Stimulated activated CD4-positive, alpha-beta T cell treated with anti-CD3 and anti-CD28 coated beads, Interleukin-1b, Interleukin-23, amount 100 ng/mL, for 24 hours (primary cell): Measurements from ENCODE around the gene NGEF.

Source experiments
- DNase-seq, 4 experiments: peaks; one replicate each; pipeline ENCODE4 v3.0.0-alpha.2; 2020; ENCODE audit warnings: low read depth in 4 of 4, low spot score in 1 of 4

Gene NGEF

DNA sequence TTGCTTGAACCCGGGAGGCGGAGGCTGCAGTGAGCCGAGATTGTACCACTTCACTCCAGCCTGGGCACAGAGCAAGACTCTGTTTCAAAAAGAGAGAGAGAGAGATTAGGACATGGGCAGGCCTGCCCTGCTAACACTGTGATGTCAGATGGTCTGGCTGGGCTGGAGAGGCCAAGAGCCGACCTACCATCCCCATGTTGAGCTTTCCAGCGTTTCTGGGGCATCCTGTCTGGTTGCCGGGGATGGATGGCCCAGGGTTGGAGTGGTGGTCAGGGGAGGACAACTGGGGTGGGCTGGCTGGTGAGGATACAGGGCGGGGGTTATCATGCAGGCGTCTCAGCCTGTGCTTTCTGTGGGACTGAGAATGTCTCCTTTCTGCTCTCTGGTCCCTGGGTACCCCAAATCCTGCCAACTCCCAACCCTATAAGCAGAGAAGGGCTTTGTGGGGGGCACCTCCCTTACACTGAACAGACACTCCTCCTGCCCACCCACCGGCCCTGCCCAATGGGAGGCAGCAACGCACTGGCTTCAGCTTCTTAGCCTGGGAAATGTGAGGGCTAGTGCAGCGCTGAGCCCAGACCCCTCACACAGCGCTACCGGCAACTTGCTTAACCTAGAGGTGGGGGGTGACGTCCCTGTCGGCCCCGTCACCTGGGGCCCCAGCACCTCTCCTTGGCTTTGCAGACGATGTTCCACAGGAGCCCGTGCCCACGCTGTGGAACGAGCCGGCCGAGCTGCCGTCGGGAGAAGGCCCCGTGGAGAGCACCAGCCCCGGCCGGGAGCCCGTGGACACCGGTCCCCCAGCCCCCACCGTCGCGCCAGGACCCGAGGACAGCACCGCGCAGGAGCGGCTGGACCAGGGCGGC lies 137.6 kb downstream of the NGEF start:
- DNase-seq = no peak

DNA sequence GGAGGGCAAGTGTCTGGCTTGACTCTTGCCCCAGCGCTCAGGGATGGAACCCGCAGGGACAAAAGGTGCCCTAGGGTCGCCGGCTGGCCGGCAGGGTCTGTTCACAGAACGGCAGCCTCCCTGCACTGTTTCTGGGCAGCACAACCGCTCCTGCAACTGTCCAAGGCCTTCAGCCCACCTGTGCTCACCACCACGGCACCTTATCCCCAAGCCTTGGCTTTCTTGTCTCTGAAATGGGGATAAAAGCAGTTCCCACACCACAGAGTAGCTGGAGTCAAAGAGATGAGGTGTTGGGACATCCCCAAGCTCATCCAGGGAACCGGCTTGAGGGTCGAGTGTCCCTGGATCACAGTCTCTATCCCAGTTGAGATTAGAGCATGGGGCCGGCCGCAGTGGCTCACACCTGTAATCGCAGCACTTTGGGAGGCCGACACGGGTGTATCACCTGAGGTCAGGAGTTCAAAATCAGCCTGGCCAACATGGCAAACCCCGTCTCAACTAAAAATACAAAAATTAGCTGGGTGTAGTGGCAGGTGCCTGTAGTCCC lies 138.3 kb downstream of the NGEF start:
- DNase-seq = no peak

DNA sequence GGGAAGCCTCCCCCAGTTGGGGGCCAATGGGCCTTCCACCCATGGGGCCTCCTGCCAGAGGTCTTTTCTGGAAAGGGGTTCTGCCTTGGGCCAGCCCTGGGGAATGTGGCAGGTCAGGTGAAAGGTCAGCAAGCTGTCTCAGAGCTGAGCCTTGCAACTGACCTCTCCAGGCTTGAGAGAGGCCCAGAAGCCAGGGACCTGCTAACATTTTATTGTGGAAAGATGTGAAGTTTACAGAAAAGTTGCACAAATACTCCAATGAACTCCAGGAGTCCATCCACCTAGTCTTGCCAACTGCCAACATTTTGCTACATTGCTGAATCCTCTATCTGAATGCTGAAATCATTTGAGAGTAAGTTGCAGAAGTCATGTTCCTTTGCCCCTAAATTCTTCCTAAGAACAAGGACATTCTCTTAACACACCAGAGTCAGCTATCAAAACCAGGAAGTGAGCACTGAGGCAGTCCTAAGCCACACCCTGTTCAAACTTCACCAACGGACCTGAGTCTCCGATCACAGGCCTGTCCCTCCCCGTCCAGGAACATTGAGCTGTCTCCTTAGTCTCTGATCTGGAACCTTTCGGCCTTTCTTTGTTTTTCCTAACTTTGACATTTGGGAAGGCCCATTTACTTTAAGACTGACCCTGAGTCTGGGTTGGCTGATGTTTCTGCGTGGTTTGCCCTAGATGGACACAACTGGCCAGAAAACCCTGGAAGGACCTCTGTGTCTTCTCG lies 139.0 kb downstream of the NGEF start:
- DNase-seq = no peak

DNA sequence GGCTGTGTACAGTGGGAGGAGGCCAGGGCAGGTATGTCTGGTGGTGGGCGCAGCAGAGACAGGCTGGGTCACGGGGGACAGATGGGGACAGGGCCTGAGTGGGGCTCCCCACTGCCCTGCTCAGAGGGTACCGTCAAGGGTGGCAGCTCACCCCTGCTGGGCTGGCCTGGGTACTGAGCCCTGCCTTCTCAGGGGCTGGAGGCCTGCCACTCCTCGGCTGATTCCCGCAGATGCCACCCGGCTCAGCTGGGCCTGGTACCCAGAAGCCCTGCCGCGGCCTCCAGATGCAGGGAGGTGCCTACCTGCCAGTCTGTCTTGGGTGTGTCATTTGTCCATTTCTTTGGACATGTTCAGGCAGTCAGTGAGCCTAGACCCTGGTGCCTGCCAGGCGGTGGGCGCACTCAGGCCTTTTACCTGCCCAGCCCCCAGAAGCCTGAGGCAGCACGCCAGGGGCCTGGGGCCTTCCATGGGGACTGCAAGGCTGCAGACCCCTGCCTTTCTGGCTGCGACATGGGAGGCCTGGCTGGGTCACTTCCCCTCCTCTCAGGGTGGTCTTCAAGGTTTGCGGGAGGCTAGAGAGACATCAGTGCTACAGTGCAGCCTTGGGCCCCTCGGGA lies 139.7 kb downstream of the NGEF start:
- DNase-seq = no peak

DNA sequence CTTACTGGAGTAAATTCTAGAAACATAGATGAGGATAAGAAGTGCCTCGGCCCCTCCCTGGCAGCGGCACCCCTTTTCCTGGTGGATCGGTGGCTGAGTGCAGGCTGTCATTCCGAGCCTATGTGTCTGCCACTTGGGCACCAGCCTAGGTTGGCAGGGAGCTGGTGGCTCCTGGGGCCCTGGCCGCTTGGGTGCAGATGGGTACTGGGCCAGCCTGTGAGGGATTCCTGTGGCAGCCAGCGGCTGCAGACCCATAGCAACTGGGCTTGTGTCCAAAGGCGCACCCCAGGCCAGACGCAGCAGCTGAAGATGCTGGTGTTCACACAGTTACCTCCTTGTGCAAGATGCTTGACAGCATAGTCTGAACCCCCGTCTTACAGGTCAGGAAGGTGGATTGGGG lies 140.2 kb downstream of the NGEF start:
- no peak for DNase-seq

DNA sequence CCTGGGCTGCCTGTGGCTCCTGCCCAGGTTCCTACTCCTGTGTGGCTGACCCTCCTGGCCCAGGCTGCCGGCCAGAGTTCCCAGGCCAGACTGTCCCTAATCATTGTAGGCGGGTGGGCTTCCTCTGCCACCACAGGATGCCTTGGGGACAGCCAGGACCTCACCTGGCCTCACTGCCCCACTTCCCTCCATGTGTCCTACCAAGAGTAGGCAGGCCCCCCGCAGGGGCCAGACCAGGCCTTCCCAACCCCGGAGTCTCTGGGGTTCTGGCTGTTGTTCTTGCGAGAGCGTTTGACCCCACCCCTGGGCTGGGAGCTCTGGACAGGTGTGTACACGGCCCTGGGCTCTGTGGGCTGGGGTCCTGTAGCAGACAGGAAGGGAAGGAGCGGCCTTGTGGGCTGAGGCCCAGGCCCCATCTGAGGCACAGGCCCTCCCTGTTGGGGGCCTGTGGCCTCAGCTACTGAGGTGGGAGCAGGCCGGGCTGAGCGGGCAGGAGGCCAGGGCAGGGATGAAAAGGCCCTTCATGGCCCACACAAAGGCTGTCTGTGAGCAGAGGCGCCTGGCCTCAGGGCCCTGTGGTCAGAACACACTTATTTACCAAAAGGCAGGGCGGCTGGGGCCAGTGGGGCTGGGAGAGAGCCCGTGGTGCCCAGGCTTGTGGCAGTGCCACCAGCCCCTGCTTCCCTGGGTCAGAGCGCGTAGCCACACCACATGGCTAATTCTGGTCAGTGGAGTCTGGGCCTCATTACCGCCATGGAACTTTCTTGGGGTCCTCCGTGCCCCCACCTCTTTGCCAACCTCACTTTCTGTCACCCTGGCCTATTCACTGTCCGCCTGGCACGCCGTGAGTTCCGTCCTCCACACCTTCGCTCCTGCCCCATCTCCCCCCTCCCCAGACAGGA lies 141.0 kb downstream of the NGEF start:
- no peak for DNase-seq

DNA sequence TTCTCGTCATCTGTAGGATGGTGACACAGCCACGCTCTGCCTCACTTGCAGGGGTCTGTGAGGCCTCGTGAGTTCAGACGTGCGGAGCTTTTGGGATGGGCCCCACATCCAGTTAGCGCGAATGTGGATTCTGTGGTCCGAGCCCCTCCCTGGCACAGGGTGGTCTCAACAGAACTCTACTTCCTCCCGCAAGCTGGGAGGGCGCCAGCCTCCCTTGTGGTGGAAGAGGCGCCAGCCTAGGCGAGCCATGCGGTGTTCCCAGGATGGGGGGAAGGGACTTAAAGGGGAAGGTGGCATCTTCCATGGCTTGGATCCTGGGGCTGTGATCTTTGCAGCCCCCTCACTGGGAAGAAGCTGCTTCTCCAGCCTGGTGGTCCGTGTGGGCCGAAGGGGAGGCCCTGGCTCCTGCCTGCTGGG lies 141.6 kb downstream of the NGEF start:
- DNase-seq = no peak

DNA sequence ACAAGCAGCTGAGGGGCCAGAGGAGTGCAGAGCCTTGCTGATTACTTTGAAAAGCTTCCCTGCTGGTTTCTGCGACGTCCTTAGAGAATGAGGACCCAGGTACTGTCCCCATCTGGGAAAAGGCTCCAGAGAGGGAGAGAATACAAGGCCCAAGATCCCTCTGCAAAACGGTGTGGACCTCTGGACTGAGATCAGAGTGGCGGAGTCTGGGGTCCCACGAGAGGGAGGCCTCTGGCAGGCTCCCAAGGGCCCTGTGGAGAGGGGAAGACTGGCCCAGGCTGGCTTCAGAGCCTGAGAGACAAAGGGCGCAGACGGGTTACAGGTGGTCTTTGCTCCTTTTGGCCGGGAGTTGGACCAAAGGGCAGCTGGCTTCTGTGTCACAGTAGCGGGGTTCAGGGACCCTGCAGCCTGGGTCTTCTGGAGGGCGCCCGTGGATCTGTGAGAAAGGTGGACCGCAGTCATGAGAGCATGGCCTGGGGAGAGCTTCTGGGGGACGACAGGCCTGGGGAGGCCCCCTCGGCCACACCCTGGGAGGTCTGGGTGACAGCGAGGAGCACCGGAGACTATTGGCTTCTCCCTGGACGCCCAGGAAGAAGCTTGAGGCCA lies 142.2 kb downstream of the NGEF start:
- no peak for DNase-seq

DNA sequence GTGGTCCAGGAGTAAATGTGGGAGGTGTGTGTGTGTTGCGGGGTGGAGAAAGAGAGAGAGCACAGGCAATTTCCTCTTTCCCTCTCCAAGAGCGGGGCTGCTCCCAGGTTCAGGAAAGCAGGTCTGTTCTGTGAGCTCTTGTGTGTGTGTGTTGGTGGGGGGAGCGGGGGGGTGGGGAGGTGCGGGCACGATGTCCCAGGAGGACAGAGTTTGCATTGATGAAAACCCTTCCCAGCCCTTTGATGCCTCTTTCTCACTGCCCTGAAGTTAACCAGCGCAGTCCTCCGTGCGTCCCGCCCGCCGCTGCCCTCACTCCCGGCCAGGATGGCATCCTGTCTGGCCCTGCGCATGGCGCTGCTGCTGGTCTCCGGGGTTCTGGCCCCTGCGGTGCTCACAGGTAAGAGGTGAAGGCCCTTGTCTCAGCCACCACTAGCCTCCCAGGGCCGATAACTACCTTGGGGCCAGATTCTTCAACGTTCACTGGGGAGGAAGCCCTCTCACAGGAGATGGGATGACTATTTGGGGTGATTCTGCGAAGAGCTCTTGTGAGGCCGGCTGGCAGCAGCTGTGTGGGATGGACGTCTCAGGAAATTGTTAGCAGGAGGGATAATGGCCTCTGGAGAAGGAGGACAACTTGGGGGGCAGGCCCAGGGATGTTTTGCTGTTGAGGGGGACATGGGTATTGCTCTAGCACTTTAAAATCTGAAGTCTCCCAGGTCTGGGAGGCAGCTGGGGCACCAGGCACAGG lies 142.9 kb downstream of the NGEF start, which contains the start of gene SNORC:
Gene SNORC, plus strand, starts transcription at position 247 of the 748 bp plus-strand sequence. Its CDS starts 78 bp downstream, at position 325.
- no peak for DNase-seq

DNA sequence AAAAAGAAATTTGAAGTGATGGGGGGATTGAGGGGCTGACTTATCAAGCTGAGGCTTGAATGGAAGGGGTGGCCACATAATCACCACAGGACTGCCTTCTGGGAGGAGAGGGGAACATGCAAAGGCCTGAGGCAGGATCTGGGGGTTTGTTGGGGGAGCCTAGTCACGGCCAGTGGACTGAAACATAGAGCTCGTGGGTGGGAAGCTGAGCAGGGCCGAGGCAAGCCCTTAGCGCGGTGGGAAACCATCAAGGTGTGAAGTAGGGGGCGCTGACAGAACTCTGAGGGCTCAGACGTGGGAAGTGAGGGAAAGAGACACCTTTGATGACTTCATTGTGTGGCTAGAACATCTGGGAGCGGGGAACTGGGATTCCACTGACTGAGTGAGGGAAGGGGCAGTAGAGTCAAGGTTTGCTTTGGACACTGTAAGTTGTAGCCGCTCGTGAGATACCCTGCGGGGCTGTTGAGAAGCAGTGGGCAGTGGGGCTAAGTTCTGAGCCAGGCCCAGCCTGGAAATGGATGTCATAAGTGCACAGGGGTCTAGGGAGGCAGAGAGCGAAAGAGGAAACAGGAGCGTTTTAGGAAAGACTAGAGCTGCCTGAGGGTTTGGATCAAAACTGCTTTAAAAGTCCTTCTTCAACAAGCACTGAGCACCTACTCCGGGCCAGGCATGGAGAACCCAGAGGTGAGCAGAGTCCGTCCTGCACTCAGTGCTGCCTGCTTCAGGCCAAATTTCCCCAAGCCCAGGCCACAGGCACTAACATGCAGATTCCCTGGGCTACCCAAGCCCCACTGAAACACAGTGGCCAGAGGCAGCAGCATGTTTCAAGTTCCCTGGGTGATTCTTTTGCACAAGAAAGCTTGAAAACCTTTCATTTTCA lies 143.7 kb downstream of the NGEF start:
- DNase-seq = no peak

DNA sequence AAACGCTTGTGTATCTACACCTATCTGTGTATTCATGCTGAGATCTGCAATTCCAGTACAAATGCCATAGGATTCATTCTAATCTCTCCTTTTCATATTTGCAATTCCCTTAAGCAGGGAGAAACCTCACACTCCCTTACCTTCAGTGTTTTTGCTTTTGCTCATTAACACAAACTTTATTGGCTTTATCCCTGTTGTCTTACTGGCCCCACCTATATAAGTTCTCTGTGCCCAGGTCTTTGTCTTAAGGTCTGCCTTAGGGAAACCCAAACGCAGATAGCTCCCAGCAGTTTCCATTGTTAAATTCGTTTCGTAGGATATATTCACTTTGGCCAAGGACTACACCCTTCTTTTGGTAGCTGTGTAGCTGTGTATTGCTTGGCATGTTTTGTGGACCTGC lies 147.0 kb downstream of the NGEF start:
- no peak for DNase-seq

DNA sequence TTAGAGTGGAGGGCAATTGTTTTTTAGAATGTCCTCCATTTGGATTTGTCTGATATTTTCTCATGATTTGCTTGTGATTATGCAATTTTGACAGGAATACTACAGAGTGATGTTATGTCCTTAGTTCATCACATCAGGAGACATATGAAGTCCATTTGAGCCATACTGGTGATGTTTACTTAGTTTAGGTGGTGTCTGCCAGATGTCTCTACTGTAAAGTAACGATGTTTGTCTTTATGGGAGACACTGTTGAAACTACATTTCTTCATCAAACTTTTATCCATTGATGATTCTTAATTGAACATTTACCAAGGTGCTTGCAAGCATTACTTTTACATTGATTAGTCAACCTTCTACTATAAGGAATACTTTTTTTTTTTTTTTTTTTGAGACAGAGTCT lies 147.9 kb downstream of the NGEF start:
- DNase-seq = no peak

DNA sequence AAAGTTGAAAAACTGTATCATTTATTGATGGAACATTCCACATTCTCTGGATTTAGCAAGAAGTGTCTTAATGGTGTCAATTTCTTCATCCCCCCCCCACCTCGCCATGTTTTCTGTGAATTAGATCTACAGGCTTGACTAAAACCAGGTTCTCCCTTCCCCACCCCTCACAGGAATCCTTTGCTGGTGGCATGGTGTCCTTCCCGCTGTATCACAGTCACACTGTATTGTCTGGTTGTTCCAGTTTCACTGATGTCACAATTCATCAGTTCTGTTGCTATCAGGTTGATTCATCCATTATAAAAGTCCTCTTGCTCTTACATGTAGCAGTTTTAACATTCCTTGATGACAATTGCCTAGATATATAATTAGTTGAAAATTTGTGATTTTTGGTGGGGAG lies 149.1 kb downstream of the NGEF start:
- no peak for DNase-seq

DNA sequence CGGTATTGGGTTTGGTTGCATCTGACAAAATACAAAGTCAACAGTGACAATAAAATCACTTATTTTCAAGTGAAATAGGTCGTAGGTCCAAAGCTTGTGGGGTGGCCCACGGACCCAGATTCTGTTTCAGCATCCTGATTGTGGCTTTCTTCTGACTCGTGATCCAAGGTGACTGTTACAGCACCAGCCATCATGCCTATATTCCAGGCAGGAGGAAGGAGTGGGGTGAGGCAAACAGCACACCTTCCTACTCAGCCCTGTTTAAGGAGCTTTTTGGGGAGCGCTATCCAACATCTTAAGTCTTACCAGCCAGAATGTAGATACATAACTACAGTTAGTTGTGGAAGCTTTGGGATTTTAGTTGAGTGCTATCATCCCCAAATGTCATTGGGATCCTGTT lies 151.7 kb downstream of the NGEF start:
- no peak for DNase-seq

DNA sequence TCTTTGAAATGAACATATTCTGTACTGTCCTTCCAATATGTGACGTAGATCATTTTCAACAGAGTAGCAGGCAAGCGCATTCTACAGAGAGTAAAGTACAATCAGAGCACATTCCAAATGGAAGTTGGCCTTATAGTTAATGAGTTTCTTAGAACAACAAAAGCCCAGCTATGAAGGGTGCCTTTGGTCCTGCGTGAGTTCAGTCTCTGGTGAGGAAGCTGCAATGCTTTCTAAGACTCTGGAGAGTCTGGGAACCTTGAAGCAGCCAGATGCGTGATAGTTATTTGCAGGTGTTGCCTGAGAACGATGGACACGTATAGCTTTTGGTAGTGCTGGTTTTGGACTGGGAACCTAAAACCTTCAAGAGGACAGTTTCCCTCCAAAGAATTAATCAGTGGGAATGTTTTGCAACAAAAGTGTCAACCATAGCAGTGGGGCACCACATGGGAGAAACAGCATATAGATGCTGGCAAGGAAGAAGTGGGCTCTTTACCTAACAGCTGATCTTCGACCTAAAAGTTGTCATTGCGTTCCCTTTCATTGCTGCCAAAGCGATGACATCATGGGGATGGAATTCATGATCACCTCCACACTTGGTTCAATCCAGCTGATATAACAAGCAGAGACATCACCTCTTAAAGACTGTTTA lies 152.3 kb downstream of the NGEF start:
- DNase-seq = no peak

DNA sequence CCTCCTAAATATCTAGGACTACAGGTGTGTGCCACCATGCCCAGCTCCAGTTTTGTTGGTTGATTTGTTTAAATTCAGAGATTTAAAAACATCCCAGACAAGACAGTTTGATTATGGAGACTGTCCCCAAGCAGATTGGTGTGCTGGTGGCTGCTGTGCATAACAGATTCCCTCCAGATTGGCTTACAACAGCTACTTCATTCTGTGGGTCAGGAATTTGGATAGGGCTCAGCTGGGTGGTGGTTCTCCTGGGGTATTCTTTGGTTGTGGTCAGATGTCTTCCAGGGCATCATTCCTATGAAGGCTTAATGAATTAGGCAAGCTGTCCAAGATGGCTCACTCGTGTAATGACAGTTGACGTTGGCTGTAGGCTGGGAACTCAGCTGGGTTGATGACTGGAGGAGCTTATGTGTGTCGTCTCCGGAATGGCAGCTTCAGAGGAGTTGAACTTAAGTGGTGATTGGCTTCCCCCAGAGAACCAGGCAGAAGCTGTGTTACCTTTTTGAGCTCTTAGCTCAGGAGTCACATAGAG lies 153.6 kb downstream of the NGEF start:
- no peak for DNase-seq

DNA sequence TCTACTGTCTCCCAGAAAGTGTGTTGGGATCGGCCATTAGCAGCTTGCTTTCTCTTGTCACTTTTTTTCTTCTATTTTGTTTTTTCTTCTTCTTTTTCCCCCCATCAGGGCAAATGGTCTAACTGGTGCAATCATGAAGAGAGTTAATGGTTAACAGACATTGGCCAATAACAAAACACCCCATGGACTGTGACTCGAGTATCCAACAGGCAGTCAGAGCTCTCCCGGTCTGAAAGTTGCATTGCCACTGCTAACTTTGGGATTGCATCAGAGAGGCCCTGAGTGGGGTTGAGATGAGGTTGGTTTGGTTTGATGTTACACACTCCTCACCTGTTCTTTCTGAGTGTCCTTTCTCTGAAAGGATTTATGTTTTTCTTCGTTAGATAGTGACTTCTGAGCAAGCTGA lies 155.9 kb downstream of the NGEF start:
- DNase-seq = no peak

DNA sequence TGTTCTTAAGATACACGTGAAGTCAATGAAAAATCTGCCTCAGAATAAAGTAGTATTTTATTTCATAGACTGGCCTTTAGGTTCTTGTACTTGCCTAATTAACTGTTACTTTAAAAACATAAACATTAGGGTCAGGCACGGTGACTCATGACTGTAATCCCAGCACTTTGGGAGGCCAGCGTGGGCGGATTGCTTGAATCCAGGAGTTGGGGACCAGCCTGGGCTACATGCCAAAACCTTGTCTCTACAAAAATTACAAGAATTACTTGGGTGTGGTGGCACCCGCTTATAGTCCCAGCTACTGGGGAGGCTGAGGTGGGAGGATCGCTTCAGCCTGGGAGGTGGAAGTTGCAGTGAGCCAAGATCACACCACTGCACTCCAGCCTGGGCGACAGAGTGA lies 159.0 kb downstream of the NGEF start:
- DNase-seq = no peak
